HT1080 (cell line): ENCODE results near the gene OTOGL. TPM values are rescaled to one million over a fixed set of nuclear protein-coding genes. Genes with fewer than 3 reads are reported as not detected.
"Not testable (repeated sequence)": the region's sequence is repeated elsewhere in the genome, so short reads cannot be mapped to it uniquely, and the experiment has no call there.

Experiments used
- DNase-seq: peaks from one replicate; pipeline ENCODE4 v3.0.0-alpha.2; 2015; ENCODE audit warnings: low read depth
- total RNA-seq: library from RNA; depleted of rRNA; stranded (reverse); fragments of >200 nt; shearing (Covaris generic); gene quantifications from 2 replicates; pipeline ENCODE4 v1.2.3, GENCODE V29; 2014

The OTOGL gene
- total RNA-seq, 1 experiment from 2014 or later, result 0.02 TPM

GRCh38 chr12:80222261-80222660 is 122.9 kb downstream of the OTOGL start:
- peak; percentile 48 for DNase-seq

- peak; percentile 79 for DNase-seq
These were observed 127.2 kb downstream of the OTOGL start for GRCh38 chr12:80226576-80226975.

DNA sequence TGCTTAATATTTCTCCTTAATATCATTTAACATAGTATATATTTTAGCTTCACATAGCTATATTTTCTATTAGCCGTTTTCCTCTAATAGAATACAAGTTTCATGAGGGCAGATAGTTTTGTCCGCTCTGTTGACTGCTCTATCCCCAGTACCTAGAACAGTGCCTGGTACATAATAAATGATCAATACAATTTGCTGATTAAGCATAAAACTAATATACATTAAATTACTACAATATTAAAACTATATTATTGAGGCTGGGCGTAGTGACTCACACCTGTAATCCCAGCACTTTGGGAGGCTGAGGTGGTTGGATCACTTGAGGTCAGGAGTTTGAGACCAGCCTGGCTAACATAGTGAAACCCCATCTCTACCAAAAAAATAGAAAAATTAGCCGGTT is 128.6 kb downstream of the OTOGL start:
- not testable (repeated sequence) for DNase-seq

GRCh38 chr12:80230068-80230467 is 130.7 kb downstream of the OTOGL start:
- DNase-seq, result no peak

GRCh38 chr12:80232837-80233236 is 133.5 kb downstream of the OTOGL start:
- DNase-seq, result no peak

DNA sequence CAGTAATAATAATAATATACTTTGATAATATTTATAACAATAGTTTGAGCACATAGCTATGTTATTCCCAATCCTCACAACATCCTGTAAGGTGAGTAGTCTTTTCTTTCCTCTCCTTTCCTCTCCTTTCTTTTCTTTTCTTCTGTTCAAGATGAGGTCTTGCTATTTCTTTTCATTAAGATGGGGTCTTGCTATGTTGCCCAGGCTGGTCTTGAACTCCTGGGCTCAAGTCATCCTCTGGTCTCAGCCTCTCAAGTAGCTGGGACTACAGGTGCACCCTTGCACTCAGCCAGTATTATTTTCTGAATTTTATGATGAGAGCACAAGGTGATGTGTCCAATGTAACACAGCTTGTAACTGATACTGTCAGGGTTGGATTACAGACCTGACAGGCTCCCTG is 134.6 kb downstream of the OTOGL start:
- DNase-seq, result no peak

DNA sequence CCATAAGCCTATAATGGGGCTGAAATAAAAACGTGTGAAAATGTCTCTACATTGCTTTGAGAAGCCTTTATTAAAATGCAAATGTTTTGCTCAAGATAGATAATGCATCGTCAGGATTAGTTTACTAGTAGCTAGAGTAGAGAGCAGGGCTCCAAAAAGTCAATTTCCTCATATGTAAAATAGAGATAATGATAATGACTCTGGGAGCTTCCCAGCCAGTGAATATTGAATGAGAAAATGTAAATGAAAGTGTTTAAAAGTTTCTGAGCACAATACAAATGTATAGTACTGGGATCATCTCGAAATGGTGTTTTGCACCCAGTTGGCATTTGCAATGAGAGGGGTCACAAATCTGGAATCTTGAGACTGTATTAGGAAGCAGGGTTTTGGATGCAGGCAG is 135.3 kb downstream of the OTOGL start:
- DNase-seq, result no peak

GRCh38 chr12:80235944-80236343 is 136.6 kb downstream of the OTOGL start:
- no peak for DNase-seq

GRCh38 chr12:80239867-80240266 is 140.5 kb downstream of the OTOGL start:
- no peak for DNase-seq

DNA sequence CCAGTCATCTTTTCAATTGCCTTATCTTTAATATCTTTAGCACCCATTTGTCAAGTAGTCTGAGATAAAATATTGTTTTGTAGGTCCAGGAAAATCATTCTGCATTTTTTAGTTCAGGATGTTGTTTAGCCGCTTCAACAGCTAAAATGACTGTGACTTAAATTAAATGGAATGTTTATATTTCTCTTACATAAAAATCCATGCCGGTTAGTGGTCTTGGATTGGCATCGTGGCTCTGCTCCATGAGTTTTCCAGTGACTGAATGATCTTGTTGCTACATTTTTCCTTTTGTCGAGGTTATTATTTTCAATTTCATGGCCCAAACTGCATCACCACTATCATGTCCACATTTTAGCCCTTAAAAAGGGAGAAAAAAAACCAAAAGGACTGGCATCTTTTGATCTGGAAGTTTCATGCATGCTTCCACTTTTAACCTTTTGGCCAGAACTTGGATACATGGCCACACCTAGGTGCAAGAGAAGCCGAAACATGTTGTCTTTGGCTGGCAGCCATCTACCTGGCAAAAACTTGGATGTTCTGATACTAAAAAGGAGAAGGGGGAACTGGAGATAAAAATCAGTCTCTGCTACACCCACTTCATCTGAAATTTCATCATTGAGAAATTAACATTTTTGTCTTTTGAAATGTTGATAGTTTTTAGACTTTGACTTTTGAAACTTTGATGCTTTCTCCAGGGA is 142.4 kb downstream of the OTOGL start:
- peak; percentile 16 for DNase-seq

- no peak for DNase-seq
These were observed 143.0 kb downstream of the OTOGL start for GRCh38 chr12:80242321-80242720.

DNA sequence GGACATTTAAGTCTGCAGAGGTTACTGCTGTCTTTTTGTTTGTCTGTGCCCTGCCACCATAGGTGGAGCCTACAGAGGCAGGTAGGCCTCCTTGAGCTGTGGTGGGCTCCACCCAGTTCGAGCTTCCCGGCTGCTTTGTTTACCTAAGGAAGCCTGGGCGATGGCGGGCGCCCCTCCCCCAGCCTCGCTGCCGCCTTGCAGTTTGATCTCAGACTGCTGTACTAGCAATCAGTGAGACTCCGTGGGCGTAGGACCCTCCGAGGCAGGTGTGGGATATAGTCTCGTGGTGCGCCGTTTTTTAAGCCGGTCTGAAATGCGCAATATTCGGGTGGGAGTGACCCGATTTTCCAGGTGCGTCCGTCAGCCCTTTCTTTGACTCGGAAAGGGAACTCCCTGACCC is 150.2 kb downstream of the OTOGL start:
- not testable (repeated sequence) for DNase-seq

GRCh38 chr12:80257920-80258319 is 158.6 kb downstream of the OTOGL start:
- DNase-seq, result no peak

DNA sequence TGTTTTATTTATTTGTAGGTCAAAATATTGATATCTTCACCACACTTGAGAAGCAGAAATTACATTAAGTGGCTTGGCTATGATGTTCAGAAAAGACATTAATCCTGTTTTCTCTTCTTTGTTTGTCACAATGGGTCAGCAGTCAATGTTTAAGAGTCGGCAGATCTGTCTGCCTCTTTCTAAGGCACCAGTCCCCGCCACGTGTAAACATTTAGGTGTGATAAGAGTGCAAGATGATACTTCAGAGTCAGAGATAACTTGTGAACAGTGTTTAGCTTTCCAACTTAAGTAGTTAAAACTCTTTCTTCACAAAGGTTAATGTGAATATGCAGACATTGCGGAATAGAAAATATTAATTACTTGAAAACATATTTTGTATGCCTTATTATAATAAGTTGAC is 160.9 kb downstream of the OTOGL start:
- DNase-seq, result no peak

GRCh38 chr12:80261403-80261802 is 162.1 kb downstream of the OTOGL start:
- DNase-seq, result no peak

DNA sequence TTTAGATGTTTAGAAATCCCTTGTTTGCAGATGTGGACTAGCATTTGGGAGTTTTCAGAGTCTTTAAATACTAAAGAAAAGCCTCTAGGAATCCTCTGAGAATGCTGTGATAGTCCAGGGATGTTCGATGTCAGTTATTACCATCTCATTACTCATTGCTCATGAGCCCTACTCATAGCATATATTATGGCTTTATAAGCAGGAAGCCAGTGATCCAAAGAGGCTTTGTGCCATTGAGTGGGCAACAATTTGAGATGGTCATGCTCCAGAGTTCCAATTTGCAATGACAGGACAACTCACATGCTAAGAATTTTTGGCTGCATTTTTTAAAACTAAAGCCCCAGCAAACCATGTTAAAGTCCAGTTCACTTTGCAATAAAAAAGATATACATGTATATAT is 163.0 kb downstream of the OTOGL start:
- DNase-seq, result peak; percentile 54

DNA sequence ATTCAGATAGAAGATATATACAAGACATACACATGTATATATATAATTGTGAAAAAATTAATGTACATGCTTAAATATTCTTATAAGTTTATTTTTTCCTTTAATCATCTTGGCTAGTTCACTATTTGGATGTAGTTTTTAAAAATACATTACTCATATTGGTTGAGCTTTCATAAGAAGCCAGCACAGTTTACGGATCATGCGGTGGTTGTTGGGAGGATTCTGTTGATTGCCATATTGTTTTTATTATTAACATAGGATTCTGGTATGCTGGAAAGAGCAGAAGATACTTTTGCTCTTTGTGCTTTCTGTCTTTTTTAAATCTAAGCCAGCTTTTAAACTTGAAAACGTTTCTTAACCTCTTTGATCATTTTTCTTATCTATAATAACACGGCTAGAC is 163.4 kb downstream of the OTOGL start:
- DNase-seq, result no peak

GRCh38 chr12:80264386-80264785 is 165.0 kb downstream of the OTOGL start:
- DNase-seq, result no peak

DNA sequence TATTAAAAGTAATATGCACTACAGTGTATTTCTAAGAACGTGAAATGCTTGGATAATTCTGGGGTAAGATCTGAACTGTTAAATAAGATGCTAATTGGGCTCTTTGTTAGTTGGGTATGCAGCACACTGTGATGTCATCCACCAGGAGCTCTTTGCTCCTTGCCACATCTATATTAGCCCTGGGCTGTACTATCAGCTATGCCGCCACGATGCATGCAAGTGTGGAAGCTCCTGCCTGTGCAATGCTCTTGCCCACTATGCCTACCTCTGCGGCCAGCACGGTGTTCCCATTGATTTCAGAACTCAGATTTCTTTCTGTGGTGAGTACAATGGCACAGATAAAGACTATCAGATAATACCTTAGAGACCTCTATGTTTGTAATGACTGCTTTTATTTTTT is 165.6 kb downstream of the OTOGL start:
- no peak for DNase-seq

DNA sequence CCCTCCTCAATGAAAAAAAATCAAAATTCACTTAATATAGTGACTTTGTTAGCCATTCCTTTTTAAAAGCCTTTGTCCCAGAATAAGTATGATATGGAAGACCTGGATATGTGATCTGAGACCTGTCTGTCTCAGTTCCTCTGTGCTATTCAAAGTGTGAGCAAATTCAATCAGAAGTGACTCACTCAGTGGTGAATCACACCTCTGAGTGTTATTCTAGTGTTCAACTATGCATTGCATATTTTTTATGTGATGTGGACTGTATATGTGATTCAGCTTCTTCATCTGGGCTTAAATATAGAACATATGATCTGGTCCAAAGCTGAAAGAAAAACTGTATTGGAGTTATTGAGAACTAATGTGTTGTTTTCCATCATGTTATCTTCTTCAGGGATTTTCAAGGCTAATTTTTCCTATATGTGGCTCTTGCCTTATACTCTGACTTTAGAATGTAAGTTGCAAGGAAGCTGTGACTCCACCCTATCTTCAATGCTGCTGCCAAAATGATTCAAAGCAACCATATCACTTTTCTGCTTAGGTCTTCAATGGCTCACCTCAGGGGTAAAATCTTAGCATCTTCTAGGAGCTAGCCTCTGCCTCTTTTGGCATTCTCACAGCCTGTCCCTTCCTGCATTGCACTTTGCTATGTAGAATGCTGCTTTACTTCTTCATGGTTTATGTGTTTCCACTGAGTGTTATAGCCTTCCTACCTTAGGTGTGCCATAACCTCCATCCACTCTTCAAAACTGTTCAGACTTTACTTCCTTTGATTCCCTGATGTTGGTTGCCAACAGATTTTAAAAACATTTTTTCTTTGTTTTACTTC is 169.8 kb downstream of the OTOGL start:
- DNase-seq, result peak; percentile 94

GRCh38 chr12:80269803-80270552 is 170.6 kb downstream of the OTOGL start:
- DNase-seq, result peak; percentile 54

DNA sequence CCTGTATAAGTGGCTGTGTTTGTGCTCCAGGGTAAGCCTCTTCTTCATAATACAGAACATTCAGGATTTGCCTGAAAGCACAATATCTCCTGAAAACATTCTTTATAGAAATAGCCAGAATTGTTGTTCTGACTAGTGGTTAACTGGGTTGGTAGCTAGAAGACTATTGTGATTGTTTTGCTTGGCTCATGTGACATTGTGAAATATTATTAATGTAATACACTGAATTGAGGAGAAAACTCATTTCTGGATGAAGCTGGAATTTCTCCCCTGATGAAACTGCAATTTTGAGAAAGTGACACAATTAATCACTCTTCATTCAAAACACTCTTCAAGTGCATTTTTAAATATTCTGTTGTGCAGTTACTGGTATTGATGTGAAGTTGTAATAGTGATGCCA is 172.4 kb downstream of the OTOGL start:
- no peak for DNase-seq
